NCI-H2029 treated with DMSO at 0.1 percent for 48 hours (cell line): Measurements from ENCODE around the gene ASB1.

Source experiments
- DNase-seq: peaks from one replicate; lab custom pipeline; 2025; lab: John Stamatoyannopoulos, UW

ASB1 gene, protein sequence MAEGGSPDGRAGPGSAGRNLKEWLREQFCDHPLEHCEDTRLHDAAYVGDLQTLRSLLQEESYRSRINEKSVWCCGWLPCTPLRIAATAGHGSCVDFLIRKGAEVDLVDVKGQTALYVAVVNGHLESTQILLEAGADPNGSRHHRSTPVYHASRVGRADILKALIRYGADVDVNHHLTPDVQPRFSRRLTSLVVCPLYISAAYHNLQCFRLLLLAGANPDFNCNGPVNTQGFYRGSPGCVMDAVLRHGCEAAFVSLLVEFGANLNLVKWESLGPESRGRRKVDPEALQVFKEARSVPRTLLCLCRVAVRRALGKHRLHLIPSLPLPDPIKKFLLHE

DNA sequence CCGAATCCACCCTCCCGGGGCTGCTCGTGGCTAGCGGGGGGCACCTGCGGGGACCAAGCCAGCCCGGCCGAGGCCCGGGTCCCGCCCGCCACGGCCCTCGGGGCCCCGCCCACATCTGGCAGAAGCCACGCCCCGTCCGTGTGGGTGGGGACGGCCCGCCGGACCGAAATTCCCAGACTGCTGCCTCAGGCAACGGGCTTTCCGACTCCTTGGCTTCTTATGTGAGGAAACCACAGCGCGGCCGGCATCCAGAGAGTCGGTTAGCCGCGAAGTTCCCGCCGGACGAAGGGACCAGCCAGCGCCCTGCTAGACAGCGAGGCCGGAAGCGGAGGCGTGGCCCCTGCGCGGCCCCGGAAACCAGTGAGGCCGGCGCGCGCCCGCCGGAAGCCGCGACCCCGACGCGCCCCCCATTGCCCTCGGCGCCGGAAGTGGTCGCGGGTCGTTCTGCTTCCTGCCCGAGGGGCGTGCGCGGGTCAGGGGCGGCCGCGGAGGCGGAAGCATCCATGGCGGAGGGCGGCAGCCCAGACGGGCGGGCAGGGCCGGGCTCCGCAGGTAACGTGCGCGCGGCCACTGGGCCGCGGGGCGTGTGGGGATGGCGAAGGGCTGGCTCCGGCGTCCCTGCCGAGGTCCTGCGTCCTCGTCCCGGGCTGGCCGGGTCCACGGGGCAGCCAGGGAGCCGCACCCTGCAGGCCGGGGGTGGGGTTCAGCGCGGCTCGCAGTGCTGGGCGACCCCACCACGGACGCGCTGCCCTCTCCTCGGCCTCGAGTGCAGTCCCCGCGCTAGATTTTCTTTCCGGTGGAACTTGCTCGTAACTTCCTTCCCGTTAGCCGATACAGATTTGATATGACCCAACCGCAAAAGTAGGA, at the start of gene ASB1:
TSS of gene ASB1 (plus strand) at position 360 of the 867 bp plus-strand sequence. CDS start at position 504, 144 bp downstream.
- no peak for DNase-seq

- DNase-seq = no peak
Measured at GRCh38 chr2:238378230-238379095, 48.3 kb upstream of the ASB1 start.

DNA sequence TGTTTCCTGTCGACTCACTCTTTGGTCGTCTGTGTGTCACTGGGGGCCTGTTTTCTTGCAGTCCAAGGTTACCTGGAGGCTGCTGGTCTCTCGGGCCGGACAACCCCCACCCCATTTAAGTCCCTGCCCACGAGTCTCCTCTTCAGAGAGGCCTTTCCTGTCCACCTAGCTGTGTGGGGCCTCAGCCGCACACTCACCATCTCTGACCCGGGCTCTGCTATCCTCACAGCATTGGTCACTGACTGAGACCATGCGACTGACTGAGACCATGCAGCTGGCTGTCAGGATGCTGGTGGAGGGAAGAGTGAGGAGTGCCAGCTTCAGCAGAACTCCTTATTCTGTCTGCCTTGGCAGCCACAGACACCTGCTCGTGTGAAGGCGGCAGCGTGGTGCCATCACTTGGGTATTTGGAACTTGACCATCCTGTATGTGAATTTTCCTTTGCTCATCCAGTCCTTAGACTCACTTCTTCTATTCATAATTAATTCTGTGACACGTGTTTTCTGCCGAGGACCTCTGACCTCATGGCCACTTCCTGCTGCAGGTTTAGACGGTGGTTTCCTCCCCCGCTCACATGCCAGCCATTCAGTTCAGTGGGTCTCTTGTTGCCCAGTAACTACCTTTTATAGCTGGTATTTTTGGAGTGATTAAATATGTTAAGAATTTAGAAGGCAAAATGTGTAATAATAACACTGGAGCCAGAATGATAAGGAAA, 47.5 kb upstream of the ASB1 start:
- DNase-seq = no peak

DNA sequence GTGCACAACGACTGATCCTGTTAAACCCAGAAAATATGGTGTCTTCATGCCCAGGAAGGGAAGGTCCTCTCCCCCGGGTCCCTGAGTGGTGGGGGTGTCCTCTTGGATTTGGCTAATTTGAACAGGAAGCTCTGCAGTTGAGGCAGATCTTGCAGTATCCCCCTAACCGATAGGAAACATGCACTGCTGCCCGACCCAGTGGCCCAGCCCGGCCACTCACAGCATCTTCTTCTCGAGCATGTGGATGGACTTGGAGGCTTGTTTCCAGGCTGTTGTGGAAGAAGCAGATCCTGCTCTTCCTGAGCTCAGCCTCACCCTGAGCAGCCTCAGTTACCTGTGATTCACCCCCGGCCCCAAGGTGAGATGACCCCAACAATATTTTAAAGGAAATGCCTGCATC, 46.4 kb upstream of the ASB1 start:
- DNase-seq = no peak

DNA sequence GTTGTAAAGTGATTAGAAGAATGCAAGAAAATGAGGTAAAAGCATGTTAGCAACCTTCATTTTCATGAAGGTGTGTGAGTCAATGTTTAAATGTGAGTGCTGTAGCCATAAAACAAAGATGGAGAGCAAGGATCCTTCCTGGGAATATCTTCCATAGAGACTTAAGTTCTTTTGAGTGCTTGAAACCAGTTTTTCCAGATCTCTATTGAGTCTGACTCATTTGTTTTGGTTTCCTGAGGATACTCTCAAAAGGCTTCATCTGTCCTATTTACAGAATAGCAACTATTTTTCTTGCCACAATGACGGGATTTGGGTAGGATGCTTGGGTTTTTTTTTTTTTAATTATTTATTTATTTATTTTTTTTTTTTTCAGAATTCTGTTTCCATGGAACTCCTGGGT, 45.9 kb upstream of the ASB1 start:
- DNase-seq = no peak

- no peak for DNase-seq
Measured at GRCh38 chr2:238381341-238382115, 45.2 kb upstream of the ASB1 start.

GRCh38 chr2:238382381-238382781, 44.3 kb upstream of the ASB1 start:
- no peak for DNase-seq

DNA sequence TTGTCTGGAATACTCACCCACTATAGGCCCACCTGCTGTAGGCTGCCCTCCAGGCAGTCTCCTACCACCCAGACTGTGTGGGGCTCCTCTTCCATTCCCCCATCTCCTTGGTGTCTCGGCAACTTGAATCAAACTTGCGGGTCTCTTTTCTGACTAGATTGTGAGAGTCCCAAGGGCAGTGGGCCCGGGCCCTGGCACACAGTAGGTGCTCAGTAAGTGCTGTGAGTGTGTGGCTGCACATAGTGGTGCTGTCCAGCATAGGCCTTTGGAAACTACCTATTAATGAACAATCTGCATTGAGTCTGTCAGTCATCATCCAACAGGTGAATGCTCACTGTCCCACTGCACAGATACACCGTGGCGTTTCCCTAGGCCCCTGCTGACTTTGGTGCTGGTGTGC, 43.6 kb upstream of the ASB1 start:
- DNase-seq = no peak

DNA sequence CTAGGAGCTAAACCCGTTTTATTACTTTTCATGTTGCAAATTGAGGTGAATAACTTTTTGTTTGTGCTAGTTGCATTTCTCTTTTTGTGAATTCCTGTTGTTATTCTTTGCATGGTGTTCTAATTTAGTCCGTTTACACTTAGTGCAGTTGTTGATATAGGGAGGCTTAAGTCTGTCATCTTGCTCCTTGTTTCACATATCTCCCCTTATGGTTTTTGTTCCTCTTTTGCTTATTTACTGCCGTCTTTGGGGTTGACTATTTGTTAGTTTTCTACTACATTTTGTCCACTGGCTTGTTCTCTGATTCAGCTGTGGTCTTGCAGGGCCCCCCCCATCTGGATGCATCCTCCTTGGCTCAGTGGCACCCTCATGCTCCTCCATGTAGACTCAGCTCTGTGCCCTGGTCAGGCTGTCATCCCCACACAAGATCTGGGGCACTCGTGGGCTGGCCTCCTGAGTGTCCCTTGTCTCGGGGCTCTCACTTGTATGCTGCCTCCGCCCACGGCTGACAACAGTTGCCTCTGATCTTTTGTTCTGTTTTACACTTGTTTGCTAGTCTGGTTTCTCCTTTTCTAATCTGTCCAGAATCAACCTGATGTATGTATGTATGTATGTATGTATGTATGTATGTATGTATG, 42.9 kb upstream of the ASB1 start:
- no peak for DNase-seq

DNA sequence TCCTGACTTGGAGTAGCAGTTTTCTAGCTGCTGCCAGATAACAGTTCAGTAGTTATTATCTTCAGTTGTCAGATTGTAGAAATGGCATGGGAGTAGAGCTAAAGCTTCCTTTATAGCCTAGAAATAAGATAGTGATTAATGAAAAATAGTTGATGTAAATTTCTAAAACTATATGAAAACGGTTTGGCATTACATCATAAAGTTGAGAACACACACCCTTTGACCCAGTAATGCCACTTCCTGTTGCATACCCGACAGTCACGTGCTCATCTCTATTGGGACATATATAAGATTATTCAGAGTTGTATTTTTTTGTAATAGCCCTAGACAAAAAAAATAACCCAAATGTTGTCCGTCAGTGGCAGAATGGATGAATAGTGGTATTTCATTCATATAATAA, 39.4 kb upstream of the ASB1 start:
- DNase-seq = no peak

GRCh38 chr2:238388794-238389193, 37.9 kb upstream of the ASB1 start:
- no peak for DNase-seq

- peak; percentile 93 for DNase-seq
Measured at GRCh38 chr2:238389988-238390589, 36.6 kb upstream of the ASB1 start.

GRCh38 chr2:238391042-238391689, 35.6 kb upstream of the ASB1 start:
- DNase-seq = peak; percentile 14

GRCh38 chr2:238396663-238397062, 30.1 kb upstream of the ASB1 start:
- no peak for DNase-seq

DNA sequence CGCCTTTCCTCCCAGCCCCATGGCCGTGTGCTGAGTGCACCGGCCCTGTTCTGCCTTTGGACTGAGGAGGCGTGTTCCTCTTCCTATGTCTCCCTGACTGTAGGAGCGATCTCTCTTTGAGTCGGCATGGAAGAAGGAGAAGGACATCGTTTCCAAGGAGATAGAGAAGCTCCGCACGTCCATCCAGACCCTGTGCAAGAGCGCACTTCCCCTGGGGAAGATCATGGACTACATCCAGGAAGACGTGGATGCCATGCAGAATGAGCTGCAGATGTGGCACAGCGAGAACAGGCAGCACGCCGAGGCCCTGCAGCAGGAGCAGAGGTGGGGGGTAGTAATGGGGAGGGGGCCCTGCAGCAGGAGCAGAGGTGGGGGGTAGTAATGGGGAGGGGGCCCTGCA, 29.4 kb upstream of the ASB1 start:
- DNase-seq = no peak

- DNase-seq = no peak
Measured at GRCh38 chr2:238398577-238398976, 28.1 kb upstream of the ASB1 start.

DNA sequence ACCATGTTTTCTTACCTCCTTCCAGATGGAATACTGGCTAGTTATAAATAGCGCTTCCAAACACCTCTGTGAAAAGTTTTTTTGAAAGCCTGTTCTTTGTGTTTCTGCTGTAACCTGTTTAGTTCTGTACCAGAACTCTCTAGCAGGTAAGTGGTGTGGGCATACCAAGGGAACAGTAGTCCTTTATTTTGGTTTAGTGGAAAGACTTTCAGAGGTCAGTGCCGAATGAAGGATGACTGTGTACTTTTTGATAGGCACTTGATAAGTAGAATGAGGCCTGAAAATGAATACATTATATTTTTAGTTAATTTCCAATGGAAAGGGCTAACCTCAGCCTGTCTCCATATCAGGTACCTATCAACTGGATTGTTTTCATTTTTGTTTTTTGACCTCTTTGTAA, 27.6 kb upstream of the ASB1 start:
- DNase-seq = no peak

- DNase-seq = no peak
Measured at GRCh38 chr2:238401551-238401950, 25.2 kb upstream of the ASB1 start.

- DNase-seq = peak; percentile 88
Measured at GRCh38 chr2:238403632-238404405, 22.9 kb upstream of the ASB1 start.
